ENCODE results near the gene DLG2.

Gene DLG2

GRCh38 chr11:83408946-83409345 is 2218.2 kb downstream of the DLG2 start:
- in situ Hi-C loops (cut with HindIII; ENCODE audit: low sequenced_read_pairs): no loop called here
- H3K4me3 ChIP-seq (ENCODE audit: low read depth, low read length): no peak overlapping the region
- TF ChIP-seq CTCF (IDR thresholded peaks at IDR 0.05; ENCODE audit: low read depth, low read length): no peak

More at GRCh38 chr11:83408946-83409345, 2218.2 kb downstream of the DLG2 start:
- DNase-seq (ENCODE audit: low read depth, low spot score): no peak

All from astrocyte of the spinal cord (primary cell).